Islet precursor cell (in vitro differentiated cells): Measurements from ENCODE around the gene KIAA0513.

Source experiments
- DNase-seq: peaks from one replicate; pipeline ENCODE4 v3.0.0-alpha.2; 2018

KIAA0513 gene

GRCh38 chr16:85138825-85139627 is 111.4 kb downstream of the KIAA0513 start:
- no peak for DNase-seq

- no peak for DNase-seq
Observed at GRCh38 chr16:85139881-85140339, 112.3 kb downstream of the KIAA0513 start.

- DNase-seq: no peak
Observed at GRCh38 chr16:85140455-85141012, 112.9 kb downstream of the KIAA0513 start.

GRCh38 chr16:85141491-85142128 is 114.0 kb downstream of the KIAA0513 start:
- peak; percentile 73 for DNase-seq

GRCh38 chr16:85142129-85142513 is 114.5 kb downstream of the KIAA0513 start:
- DNase-seq: no peak

GRCh38 chr16:85142771-85143211 is 115.2 kb downstream of the KIAA0513 start:
- no peak for DNase-seq
